Neural progenitor cell (in vitro differentiated cells): ENCODE results near the gene MERTK. TPM values are rescaled to one million over a fixed set of nuclear protein-coding genes. Genes with fewer than 3 reads are reported as not detected.
"Not testable (repeated sequence)": the region's sequence is repeated elsewhere in the genome, so short reads cannot be mapped to it uniquely, and the experiment has no call there.

Experiments
- DNase-seq: peaks from one replicate; pipeline ENCODE4 v3.0.0-alpha.2; 2016; ENCODE audit warnings: low spot score
- H2AFZ ChIP-seq: fragments of 200-600 bp; sonication (generic); replicated peaks from 2 replicates; pipeline ENCODE4 v1.6.1; 2016; ENCODE audit warnings: antibody characterized with exemption
- H3F3A ChIP-seq: fragments of 200-600 bp; sonication (generic); 2 replicates; pipeline ENCODE4 v1.6.1; 2016; ENCODE audit warnings: antibody characterized with exemption, low read depth
- H3K27ac ChIP-seq: fragments of 200-600 bp; sonication (generic); 2 replicates; pipeline ENCODE4 v1.5.1; 2016; ENCODE audit warnings: mild to moderate bottlenecking
- H3K27me3 ChIP-seq: fragments of 200-600 bp; sonication (generic); 2 replicates; pipeline ENCODE4 v1.6.1; 2016; ENCODE audit warnings: mild to moderate bottlenecking, moderate library complexity
- H3K36me3 ChIP-seq: fragments of 200-600 bp; sonication (generic); 2 replicates; pipeline ENCODE4 v1.5.1; 2016
- H3K4me1 ChIP-seq: fragments of 200-600 bp; sonication (generic); 2 replicates; pipeline ENCODE4 v1.6.1; 2016; ENCODE audit warnings: mixed run types
- H3K4me2 ChIP-seq: fragments of 200-600 bp; sonication (generic); 2 replicates; pipeline ENCODE4 v1.6.1; 2016
- H3K4me3 ChIP-seq: fragments of 200-600 bp; sonication (generic); 2 replicates; pipeline ENCODE4 v1.5.1; 2016
- H3K79me2 ChIP-seq: fragments of 200-600 bp; sonication (generic); 2 replicates; pipeline ENCODE4 v1.6.1; 2016; ENCODE audit warnings: low read depth
- H3K9ac ChIP-seq: fragments of 200-600 bp; sonication (generic); 2 replicates; pipeline ENCODE4 v1.6.1; 2016
- H3K9me3 ChIP-seq: fragments of 200-600 bp; sonication (generic); 2 replicates; pipeline ENCODE4 v1.5.1; 2016; ENCODE audit warnings: low read depth
- H4K20me1 ChIP-seq: fragments of 200-600 bp; sonication (generic); 2 replicates; pipeline ENCODE4 v1.6.1; 2016; ENCODE audit warnings: low read depth
- H3K27ac Mint-ChIP-seq: 3 replicates; pipeline ENCODE4 v1.8.0; 2021; ENCODE audit warnings: mixed read lengths
- H3K27me3 Mint-ChIP-seq: 2 replicates; pipeline ENCODE4 v1.8.0; 2022; ENCODE audit warnings: low read depth, mild to moderate bottlenecking, inconsistent platforms, moderate library complexity, mixed read lengths; ENCODE audit not compliant: insufficient read depth
- H3K36me3 Mint-ChIP-seq: 3 replicates; pipeline ENCODE4 v1.8.0; 2021; ENCODE audit warnings: mixed read lengths
- H3K4me1 Mint-ChIP-seq: 3 replicates; pipeline ENCODE4 v1.8.0; 2021; ENCODE audit warnings: mixed read lengths
- H3K4me3 Mint-ChIP-seq: 3 replicates; pipeline ENCODE4 v1.8.0; 2021; ENCODE audit warnings: mild to moderate bottlenecking, moderate library complexity, mixed read lengths
- H3K9me3 Mint-ChIP-seq: 3 replicates; pipeline ENCODE4 v1.8.0; 2020; ENCODE audit warnings: mixed read lengths
- CTCF ChIP-seq: fragments of 200-600 bp; sonication (generic); IDR thresholded peaks from 2 replicates; pipeline ENCODE4 v1.5.1; 2017; ENCODE audit warnings: antibody characterized with exemption, mild to moderate bottlenecking
- EZH2 ChIP-seq: fragments of 200-600 bp; sonication (generic); IDR thresholded peaks from 2 replicates; pipeline ENCODE4 v1.6.1; 2017; ENCODE audit warnings: antibody characterized with exemption, mild to moderate bottlenecking, moderate library complexity
- EZH2phosphoT487 ChIP-seq: fragments of 200-600 bp; sonication (generic); IDR thresholded peaks from 2 replicates; pipeline ENCODE4 v1.6.1; 2017; ENCODE audit warnings: antibody characterized with exemption
- total RNA-seq: library from RNA; depleted of rRNA; stranded (reverse); fragments of >200 nt; gene quantifications from 2 replicates; pipeline ENCODE4 v1.2.3, GENCODE V29; 2015; ENCODE audit warnings: low replicate concordance

The MERTK gene
- total RNA-seq, 1 donor from 2014 or later: 6.1 TPM

DNA sequence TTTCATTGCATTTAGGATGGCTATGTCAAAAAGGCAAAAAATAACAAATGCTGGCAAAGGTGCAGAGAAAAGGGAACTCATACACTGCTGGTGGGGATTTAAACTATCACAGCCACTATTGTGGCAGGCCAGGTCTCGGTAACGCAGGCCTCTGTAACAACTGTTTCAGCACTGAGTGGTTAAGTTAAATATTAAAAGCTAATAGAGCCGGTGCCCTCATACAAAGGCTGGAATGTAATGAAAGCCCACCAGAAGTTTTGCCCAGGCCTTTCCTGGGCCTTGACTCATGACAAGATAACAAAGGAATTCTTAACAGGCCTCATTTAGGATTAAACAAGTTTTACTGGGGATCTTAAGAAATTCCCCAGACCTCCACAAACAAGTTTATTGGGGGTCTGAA lies 10.7 kb downstream of the MERTK start:
- Histone ChIP-seq H3F3A (peaks cover 22% of the 10 kb centered on the region), H4K20me1 (peaks cover 9% of the 10 kb centered on the region), H3K27me3 (no peaks in the 10 kb centered on the region), H2AFZ (no peak overlapping the region), H3K9ac (no peak overlapping the region), H3K27ac (no peak overlapping the region), H3K9me3 (no peaks in the 10 kb centered on the region), H3K36me3 (no peaks in the 10 kb centered on the region), H3K4me3 (no peak overlapping the region), H3K4me1 (peaks cover 43% of the 10 kb centered on the region), H3K4me2 (peak overlapping the region; percentile 23), H3K79me2 (no peaks in the 10 kb centered on the region)
- peak; percentile 34 for DNase-seq
- Mint-ChIP-seq H3K27ac (no peak overlapping the region), H3K27me3 (no peaks in the 10 kb centered on the region), H3K36me3 (no peaks in the 10 kb centered on the region), H3K4me3 (no peak overlapping the region), H3K4me1 (peaks cover 43% of the 10 kb centered on the region), H3K9me3 (no peaks in the 10 kb centered on the region)
- no peak for TF ChIP-seq EZH2phosphoT487
- no peak for TF ChIP-seq EZH2
- TF ChIP-seq CTCF: no peak

- not testable (repeated sequence) for H3K9me3 Mint-ChIP-seq, H3K4me3 ChIP-seq, H3K27me3 Mint-ChIP-seq, H3K27ac Mint-ChIP-seq, H3K27me3 ChIP-seq, H3K79me2 ChIP-seq, DNase-seq, H3K36me3 ChIP-seq, H3K36me3 Mint-ChIP-seq, H3K4me3 Mint-ChIP-seq, H3K9ac ChIP-seq, H4K20me1 ChIP-seq, H2AFZ ChIP-seq, H3K4me2 ChIP-seq, H3K27ac ChIP-seq, H3K9me3 ChIP-seq
- Histone ChIP-seq H3K4me1 (peaks cover 36% of the 10 kb centered on the region), H3F3A (peaks cover 16% of the 10 kb centered on the region)
- H3K4me1 Mint-ChIP-seq: peaks cover 39% of the 10 kb centered on the region
Measured at GRCh38 chr2:111909997-111910396, 11.6 kb downstream of the MERTK start.

DNA sequence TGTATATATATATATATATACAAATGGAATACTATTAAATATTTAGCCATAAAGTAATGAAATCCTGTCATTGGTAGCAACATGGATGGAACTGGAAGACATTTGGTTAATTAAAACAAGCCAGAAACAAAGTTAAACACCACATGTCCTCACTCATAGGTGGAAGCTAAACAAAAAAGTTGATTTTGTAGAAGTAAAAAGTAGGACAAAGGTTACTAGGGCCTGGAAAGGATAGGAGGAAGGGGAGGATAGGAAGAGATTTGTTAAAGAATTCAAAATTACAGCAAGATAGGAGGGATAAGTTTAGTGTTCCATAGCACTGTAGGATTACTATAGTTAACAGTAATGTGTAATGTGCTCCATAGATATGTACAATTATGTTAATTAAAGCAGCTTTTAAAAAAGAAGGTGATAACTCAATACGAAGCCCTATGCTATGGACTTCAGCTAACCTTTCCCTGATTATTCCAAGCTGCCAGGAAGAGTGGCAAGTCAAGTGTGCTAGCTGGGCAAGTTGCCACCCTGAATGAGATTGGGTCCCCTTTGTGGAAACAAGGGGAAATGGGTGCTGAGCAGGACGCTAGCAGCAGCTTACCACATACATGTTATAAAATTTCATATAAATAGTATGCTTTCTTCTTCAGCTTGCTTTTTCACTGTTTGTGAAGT lies 12.3 kb downstream of the MERTK start:
- H3K36me3 Mint-ChIP-seq: no peaks in the 10 kb centered on the region
- TF ChIP-seq EZH2: no peak
- no peak for TF ChIP-seq EZH2phosphoT487
- no peak for TF ChIP-seq CTCF
- no peak overlapping the region for H3K27ac Mint-ChIP-seq
- Histone ChIP-seq H3K9ac (no peak overlapping the region), H3K9me3 (no peaks in the 10 kb centered on the region), H3K79me2 (no peaks in the 10 kb centered on the region), H3K27me3 (no peaks in the 10 kb centered on the region), H3K36me3 (no peaks in the 10 kb centered on the region), H3K27ac (no peak overlapping the region), H3F3A (peaks cover 11% of the 10 kb centered on the region), H4K20me1 (peaks cover 5% of the 10 kb centered on the region), H3K4me2 (no peak overlapping the region), H3K4me1 (peaks cover 31% of the 10 kb centered on the region), H2AFZ (no peak overlapping the region), H3K4me3 (no peak overlapping the region)
- DNase-seq: no peak
- H3K27me3 Mint-ChIP-seq: no peaks in the 10 kb centered on the region
- no peak overlapping the region for H3K4me3 Mint-ChIP-seq
- peaks cover 35% of the 10 kb centered on the region for H3K4me1 Mint-ChIP-seq
- H3K9me3 Mint-ChIP-seq: no peaks in the 10 kb centered on the region

DNA sequence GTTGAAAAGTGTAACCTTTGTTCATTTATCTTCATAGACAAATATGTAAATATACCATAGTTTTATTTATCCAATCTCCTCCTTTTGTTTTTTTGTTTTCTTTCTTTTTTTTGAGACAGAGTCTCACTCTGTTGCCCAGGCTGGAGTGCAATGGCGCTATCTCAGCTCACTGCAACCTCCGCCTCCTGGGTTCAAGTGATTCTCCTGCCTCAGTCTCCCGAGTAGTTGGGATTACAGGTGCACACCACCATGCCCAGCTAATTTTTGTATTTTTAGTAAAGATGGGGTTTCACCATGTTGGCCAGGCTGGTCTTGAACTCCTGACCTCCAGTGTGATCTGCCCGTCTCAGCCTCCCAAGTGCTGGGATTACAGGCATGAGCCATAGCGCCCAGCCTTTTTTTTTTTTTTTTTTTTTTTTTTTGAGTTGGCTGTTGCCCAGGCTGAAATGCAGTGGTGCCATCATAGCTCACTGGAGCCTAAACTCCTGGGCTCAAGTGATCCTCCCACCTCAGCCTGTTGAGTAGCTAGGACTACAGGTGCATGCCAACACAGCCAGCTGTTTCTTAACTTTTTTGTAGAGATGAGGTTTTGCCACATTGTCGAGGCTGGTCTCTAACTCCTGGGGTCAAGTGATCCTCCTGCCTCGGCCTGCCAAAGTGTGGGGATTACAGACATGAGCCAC lies 13.0 kb downstream of the MERTK start:
- not testable (repeated sequence) for H3K27ac Mint-ChIP-seq, DNase-seq, H3K9me3 ChIP-seq, H3K79me2 ChIP-seq, H3K36me3 Mint-ChIP-seq, H3K9ac ChIP-seq, H4K20me1 ChIP-seq, H3K27me3 ChIP-seq, H3K27me3 Mint-ChIP-seq, H3K27ac ChIP-seq, H3K36me3 ChIP-seq, H3K4me2 ChIP-seq, H2AFZ ChIP-seq, H3K9me3 Mint-ChIP-seq, H3F3A ChIP-seq, H3K4me3 ChIP-seq, H3K4me3 Mint-ChIP-seq
- H3K4me1 Mint-ChIP-seq: peaks cover 28% of the 10 kb centered on the region
- H3K4me1 ChIP-seq: peaks cover 24% of the 10 kb centered on the region
